ENCODE results near the gene DNAJC1.

GRCh38 chr10:21759232-21759631, 244.3 kb downstream of the DNAJC1 start:
- no peak for TF ChIP-seq CTCF (conservative IDR thresholded peaks at IDR 0.05; ENCODE audit: low read depth, low read length)
- no peak for TF ChIP-seq NFE2L2 (IDR thresholded peaks at IDR 0.05; ENCODE audit: low read depth, low read length)

All from IMR-90 (cell line).